Stimulated activated CD8-positive, alpha-beta memory T cell treated with anti-CD3 and anti-CD28 coated beads, Interleukin-12 subunit alpha, Interleukin-12 subunit beta, amount 100 ng/mL, for 24 hours (primary cell): Measurements from ENCODE around the gene ALDH5A1.

Experiments
- DNase-seq: peaks from one replicate; pipeline ENCODE4 v3.0.0-alpha.2; 2020; ENCODE audit errors: extremely low read depth

ALDH5A1 gene

GRCh38 chr6:24524805-24525204, 30.0 kb downstream of the ALDH5A1 start:
- no peak for DNase-seq

GRCh38 chr6:24529985-24530384, 35.2 kb downstream of the ALDH5A1 start:
- no peak for DNase-seq

GRCh38 chr6:24534329-24534728, 39.6 kb downstream of the ALDH5A1 start:
- no peak for DNase-seq

DNA sequence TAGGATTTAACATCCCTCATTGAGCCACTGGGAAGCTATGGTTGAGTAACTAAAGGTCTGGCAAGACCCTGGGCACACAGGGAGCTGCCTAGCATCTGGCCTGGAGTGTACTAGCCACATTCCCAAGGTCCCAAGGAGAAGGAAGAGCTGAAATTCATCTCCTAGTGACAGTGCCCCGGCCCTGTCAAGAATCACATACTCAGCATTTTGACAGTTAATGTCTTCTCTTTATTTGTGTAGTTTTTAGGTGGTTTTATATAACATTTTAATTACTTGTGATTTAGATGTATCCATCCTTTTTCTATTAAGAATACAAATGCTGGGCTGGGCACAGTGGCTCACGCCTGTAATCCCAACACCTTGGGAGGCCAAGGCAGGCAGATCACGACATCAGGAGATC, 40.4 kb downstream of the ALDH5A1 start:
- DNase-seq: no peak

DNA sequence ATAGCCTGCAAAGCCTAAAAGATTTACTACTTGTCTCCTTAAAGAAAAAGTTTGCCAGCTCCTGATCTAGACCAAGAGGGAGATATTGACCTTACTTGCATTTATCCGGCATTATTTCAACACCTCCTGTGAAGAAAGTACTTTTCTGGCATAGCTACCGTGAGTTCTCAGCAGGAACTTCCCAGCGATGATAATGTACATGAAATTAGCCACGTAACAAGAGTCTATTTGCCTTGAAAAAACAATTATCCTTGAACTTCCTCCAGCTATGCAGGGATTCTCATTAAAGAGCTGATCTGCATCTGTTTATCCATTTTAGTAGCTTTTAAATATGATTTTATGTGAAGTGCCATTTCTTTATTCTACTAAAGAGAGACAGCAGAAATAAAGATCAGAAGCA, 41.7 kb downstream of the ALDH5A1 start:
- no peak for DNase-seq

DNA sequence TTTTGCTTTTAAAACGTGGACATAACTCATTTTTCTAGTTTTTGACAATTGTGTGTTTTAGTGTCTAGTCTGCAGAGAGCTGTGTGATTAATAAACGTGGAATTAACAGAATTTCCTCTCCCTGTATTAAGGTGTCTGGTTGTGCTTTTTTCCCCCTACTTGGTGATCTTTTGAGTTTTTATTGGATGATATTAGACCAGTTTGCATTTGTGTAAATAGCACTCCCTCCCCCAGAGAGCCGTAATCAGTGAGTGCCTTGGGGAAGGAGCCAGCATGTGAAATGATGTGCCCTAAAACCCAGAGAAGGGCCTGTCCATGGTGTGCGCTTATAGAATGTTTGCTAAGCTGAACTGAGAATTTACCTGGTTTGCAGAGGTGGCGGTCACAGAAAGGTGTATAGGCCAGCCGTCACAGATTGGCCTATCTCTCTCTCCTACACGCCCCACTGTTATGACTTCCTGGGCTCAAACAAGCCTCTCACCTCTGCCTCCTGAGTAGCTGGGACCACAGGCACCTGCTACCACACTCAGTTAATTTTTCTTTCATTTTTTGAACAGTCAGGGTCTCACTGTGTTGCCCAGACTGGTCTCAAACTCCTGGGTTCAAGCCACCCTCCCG, 42.4 kb downstream of the ALDH5A1 start:
- no peak for DNase-seq

DNA sequence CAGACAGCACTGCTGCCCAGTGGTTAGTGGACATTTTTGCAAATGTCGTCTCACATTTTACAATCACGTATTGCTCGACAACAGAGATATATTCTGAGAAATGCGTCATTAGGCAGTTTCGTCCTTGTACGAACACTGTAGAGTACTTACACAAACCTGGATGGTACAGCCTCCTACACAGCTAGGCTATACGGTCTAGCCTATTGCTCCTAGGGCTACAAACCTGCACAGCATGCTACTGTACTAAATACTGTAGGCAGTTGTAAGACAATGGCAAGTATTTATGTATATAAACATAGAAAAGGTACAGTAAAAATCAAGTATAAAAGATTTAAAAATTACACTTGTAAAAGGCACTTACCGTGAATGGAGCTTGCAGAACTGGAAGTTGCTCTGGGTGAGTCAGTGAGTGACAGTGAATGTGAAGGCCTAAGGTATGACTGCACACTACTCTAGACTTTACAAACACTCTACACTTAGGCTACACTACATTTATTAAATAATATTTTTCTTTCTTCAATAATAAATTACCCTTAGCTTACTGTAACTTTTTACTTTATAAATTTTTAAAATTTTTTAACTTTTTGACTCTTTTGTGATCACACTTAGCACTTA, 43.1 kb downstream of the ALDH5A1 start:
- no peak for DNase-seq

GRCh38 chr6:24539416-24539815, 44.6 kb downstream of the ALDH5A1 start:
- no peak for DNase-seq

DNA sequence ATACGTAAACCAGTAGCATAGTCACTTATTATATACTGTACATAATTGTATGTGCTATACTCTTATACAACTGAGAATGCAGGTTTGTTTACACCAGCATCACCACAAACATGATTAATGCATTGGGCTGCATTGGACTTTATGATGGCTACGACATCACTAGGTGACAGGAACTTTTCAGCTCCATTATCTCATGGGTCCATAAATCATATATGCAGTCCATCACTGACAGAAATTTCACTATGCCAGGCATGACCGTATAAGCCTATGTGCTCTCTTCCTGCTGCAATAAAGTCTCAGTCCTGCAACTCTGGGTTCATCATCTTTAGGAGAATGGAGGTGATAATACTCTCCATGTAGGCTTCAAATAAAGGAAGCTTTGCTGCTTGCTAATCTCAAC, 45.4 kb downstream of the ALDH5A1 start:
- no peak for DNase-seq

DNA sequence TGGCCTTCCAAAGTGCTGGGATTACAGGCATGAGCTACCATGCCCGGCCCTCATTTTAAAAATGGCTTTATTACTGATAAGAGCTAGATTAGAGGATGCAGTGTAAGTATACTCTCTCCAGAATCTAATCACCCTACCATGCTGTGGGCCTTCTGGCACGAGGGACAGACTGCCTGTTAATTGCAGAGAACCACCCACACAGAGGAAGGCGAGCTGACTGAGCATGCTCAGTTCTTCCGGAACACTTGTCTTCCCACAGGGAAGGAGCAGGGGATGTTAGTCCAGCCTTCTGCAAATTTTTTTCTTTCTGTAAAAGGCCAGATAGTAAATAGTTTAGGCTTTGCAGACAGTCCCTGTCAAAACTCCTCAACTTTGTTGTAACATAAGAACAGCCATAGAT, 48.9 kb downstream of the ALDH5A1 start:
- DNase-seq: no peak

DNA sequence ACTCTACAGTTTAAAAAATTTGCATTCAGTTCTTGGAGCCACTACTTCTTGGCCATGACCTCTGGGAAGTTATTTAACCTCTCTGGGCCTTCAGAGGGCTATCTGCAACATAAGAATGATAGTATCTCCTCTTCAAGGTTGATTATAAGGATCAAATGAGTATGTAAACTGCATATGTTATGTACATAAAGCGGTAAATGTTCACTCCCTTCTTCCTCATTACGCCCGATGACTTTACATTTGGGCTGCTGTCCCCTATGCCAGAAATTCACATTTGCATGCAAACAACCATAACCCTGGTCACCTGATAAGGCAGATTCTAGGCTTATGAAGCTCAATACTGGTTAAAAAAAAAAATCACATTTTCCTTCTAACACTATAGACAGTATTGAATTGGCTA, 50.4 kb downstream of the ALDH5A1 start:
- DNase-seq: no peak

DNA sequence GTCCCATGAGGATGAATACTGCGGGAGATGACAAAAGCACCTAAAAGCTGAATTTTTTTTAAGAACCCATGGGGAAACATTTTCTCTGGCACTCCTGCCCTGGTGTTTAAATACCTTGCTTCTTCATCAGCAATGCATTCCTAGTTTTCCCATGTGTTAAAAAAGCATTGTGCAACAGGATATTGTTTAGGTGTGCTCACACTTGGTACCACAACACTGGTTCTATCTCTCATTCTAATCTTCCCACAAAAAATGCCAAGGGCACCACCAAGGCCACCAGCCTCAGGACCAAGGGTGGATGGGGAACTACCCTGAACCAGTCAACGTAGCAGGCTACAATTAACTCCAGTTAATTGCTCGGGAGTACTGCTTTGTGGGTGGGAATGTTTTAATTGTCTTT, 50.9 kb downstream of the ALDH5A1 start:
- no peak for DNase-seq

GRCh38 chr6:24546439-24546838, 51.7 kb downstream of the ALDH5A1 start:
- DNase-seq: no peak

DNA sequence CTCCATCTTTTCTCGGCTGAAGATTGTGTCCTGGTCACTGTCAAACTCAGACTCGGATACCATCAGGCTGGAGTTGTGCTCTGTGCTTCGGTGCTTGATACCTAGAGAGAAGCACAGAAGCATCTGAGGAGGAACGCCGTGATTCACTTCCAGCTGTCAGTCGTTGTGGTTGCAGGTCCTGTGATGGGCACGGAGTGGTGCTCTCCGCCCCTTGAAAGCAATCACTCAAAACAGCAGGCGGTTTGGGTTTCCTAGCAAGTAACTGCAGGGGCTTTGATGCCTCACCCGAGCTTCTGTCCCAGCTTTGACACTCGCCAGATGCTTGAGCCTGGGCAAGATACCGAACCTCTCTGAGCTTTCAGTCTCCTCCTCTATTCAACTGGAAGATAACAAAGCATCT, 52.5 kb downstream of the ALDH5A1 start:
- peak; percentile 3 for DNase-seq

DNA sequence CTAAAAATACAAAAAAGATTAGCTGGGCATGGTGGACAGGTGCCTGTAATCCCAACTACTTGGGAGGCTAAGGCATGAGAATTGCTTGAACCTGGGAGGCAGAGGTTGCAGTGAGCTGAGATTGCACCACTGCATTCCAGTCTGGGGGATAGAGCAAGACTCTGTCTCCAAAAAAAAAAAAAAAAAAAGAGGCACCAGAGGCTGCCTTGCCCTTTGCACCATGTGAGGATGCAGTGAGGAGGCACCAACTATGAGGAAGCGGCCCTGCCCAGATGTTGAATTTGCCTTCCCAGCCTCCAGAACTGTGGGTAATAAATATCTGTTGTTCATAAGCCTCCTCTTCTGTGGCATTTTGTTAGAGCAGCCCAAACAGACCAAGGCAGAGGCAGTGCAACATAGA, 54.4 kb downstream of the ALDH5A1 start:
- no peak for DNase-seq

- DNase-seq: no peak
These were observed 55.0 kb downstream of the ALDH5A1 start for GRCh38 chr6:24549674-24550353.

GRCh38 chr6:24551139-24551538, 56.4 kb downstream of the ALDH5A1 start:
- no peak for DNase-seq

GRCh38 chr6:24554474-24554873, 59.7 kb downstream of the ALDH5A1 start:
- DNase-seq: no peak

DNA sequence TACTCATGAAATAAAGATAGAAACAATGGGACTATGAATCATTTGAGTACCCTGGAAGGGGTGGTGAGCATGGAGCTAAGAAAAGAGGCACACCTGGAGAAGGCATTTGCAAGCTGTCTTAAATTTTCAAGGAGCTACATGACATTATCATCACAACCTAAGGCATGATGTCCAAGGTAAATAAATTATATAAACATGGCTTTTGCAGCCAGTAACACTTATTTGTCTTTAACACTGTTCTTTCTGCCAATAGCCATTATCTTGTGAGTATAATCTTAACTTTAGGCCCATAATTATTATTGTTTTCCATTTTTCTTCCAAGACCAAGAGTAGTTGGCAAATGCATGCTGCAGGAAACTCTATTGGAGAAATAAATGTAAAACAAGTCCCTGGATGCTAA, 63.7 kb downstream of the ALDH5A1 start:
- no peak for DNase-seq

DNA sequence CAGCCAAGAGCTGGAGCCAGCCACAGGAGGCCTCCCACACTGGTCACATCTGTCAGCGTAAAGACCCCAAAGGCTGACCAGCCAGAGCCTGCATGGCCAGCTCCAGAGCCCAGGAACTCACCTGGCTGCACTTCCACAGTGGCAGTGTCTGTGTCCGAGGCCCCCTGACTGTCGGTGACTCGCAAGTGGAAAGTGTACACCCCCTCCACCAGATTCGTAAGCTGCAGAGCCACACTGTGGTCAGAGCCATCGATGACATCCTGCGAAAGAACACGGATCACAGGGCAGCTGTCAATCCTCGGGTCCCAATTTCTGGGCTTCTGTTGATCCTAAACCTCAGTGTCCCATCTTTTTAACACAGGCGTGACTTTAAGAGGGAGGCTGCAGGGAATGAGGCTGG, 69.3 kb downstream of the ALDH5A1 start:
- no peak for DNase-seq

DNA sequence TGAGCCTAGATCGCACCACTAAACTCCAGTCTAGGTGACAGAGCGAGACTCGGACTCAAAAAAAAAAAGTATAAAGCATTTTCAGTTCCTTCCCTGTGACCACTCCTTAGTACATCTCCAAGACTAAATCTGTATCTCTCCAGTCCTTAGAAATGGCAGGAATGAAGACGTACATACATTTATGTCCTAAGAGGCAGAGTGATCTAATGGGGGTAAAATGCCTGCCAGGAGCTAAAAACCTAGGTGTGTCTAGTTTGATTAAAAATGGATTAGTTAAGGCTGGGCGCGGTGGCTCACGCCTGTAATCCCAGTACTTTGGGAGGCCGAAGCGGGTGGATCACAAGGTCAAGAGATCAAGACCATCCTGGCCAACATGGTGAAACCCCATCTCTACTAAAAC, 70.4 kb downstream of the ALDH5A1 start:
- DNase-seq: no peak

DNA sequence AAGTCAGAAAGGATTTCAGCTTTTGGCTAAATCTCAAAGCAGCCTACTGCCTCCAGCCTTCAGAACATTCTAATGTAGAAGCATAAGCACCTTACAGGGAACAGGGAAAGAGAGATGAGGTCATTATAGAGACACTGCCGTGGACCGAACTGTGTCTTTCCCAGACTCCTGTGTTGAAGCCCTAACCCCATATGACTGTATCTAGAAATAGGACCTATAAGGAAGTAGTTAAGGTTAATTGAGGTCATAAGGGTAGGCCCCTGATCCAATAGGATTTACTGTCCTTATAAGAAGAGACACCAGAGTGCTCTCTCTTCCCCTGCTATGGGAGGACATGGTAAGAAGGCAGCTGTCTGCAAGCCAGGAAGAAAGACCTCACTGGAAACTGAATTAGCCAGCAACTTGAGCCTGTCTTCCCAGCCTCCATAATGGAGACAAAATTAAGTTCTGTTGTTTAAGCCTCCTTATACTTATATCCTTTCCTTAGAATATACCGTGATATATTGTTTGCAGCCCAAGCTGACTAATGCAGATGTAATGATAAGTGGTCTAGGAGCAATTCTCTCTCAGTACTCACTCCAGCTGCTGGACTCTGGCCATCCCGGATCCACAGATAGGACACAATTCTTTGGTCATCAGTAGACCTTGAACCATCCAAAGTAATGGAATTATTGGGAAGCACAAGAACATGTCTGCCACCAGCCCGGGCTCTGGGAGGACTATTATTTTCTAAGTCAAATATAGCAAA, 71.4 kb downstream of the ALDH5A1 start:
- no peak for DNase-seq

- no peak for DNase-seq
These were observed 73.9 kb downstream of the ALDH5A1 start for GRCh38 chr6:24568683-24569082.
